Prostate gland (tissue), 2 donors: ENCODE results near the gene PSMD3.
"Not testable (repeated sequence)": the region's sequence is repeated elsewhere in the genome, so short reads cannot be mapped to it uniquely, and the experiment has no call there.

Experiments
- CTCF ChIP-seq, 4 experiments: fragments of 200-600 bp in 2 of 4; fragments of 450-650 bp in 2 of 4; sonication (generic) in 2 of 4; IDR thresholded peaks; 1 replicate in 3 of 4; 2 replicates in 1 of 4; pipeline ENCODE4 v1.5.1; 2016 to 2019; ENCODE audit warnings: antibody characterized with exemption in 4 of 4, mild to moderate bottlenecking in 2 of 4, moderate library complexity in 2 of 4
- POLR2AphosphoS5 ChIP-seq: sonication (generic); formaldehyde crosslinking; IDR thresholded peaks from one replicate; pipeline ENCODE4 v1.6.1; 2017; ENCODE audit warnings: antibody characterized with exemption

- TF ChIP-seq CTCF (IDR thresholded peaks at IDR 0.05); POLR2AphosphoS5: not testable (repeated sequence)
These were observed 30.4 kb downstream of the PSMD3 start for GRCh38 chr17:40010946-40011500.
